HPDE6-E6E7 (cell line): ENCODE measurements around the gene GPER1.
A peak's percentile ranks its signal among the peaks of the same experiment; 100 is the strongest.

Experiments
- DNase-seq: peaks from one replicate; pipeline ENCODE4 v3.0.0; 2011; ENCODE audit warnings: missing footprints; ENCODE audit errors: extremely low spot score

Gene GPER1

DNA sequence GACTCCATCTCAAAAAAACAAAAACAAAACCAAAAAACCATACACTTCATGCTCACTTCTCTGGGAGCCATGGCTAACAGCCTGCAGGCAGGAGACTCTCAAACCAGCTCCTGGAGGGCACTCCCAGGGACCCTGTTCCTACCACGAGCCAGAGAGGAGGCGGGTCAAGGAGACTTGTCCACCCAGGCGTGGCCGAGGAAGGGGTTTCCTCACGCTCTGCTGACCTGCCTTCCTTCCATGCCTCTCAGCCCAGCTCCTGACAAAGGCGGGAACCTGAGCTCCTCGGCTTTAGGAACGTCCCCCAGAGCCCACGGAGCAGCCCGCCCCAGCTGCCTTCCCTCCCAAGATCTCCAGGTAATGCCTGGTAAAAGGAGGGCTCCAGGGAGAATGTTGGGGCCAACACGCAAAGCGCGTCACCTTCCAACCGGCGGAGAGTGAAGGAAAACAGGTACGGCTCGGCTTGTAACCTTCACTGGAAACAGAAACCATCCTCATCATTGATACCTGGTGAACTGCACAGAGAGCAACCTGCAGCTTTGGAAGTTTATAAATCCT, 34.0 kb upstream of the GPER1 start:
- no peak for DNase-seq

DNA sequence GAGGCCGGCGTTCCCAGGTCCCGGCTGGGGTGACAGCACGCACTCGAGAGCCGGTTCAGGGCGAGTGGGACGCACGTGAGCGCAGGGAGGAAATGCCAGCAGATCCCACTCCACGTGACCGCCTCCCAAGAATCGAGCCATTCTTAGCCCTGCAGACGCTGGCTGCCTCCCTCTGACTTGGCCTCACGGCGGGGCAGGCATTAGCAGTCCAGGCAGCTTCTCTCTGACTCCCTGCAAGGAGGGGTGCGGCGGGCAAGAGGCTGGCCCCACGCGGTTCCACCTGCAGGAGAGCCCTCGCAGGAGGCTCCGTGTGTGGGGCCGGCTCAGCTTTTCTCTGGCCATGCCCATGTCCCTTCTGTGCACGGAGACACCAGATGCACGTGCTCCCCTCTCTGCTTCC, 33.5 kb upstream of the GPER1 start:
- no peak for DNase-seq

DNA sequence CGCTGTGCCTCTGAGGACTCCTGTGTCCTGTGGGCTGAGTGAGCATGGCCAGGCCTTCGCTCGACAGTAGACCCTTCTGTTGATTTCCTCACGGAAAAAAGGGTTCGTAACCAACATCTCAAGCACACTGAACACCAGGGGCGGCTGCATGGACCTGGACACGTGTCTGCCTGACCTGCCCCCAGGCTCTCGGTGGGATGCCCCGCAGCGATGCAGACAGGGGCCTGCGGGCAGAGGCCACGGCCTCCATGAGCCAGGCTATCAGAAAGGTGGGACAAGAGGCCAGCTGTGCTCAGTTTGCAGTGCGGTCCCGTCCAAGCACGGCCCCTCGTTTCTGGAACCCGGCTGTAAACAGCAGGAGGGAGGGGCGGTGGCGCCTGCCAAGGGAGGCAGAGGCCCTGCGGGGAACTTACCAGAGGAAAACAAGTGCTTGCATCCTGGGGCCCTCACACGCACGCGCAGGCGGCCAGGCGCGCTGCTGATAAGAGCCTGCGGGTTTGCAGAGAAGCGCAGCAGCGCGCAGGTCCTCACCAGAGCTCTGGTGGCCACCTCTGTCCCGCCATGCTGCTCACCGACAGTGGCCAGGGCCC, 33.0 kb upstream of the GPER1 start:
- no peak for DNase-seq

DNA sequence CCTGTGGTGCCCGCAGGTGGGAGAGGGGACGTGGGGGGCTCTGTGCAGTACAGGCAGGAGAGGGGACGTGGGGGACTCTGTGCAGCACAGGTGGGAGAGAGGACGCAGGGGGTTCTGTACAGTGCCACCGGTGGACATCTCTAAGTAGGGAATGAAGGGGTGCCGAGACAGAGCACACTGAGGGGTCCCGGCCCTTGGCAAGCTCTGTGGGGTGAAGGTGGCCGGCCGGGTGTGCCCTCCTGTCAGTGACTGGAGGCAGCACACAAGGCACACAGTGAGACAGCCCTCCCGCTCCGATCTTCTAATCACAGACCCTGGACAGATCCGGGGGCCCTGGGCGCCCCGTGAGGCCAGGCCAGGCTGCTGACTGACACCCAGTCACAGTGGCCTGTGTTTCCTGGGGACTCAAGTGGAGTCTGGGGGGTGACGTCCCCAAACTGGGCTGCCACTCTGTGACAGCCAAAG, 32.4 kb upstream of the GPER1 start:
- DNase-seq = no peak

DNA sequence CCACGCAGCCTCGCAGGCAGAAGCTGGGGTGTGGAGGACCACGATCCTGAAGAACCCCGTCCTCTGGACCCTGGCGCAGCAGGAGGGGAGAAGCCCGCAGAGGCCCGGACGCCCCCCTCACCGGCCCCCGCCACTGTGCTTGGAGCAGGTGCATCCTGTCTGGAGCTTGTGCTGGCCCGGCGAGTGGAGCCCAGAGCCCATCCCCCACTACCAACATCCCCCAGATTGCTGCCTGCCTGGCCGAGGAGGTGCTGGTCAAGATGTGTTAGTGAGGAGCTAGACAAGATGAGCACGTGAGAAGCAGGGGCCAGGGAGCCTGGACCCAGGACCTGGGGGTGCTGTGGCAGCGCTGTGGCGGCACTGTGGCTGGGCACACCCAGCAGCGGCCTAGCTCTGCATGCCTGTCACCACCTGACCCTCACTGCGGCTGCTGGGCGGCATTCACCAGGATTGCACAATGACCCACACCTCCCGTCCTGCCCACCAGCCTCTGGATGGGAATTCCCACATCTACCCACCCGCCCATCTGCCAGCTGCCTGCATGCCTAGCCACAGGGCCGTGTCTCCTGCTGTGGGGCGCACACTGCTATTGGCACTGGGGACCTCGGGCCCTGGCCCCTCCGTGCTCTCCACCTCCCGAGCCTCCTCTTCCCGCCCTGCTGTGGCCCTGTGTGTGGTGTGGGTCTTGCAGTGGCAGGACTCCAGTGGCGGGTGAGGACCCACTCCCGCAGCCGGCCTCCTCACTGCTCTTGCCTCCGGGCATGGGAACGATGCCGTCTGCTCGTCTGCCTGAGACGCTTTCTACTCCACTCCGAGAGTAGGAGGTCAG, 31.7 kb upstream of the GPER1 start:
- DNase-seq = no peak

DNA sequence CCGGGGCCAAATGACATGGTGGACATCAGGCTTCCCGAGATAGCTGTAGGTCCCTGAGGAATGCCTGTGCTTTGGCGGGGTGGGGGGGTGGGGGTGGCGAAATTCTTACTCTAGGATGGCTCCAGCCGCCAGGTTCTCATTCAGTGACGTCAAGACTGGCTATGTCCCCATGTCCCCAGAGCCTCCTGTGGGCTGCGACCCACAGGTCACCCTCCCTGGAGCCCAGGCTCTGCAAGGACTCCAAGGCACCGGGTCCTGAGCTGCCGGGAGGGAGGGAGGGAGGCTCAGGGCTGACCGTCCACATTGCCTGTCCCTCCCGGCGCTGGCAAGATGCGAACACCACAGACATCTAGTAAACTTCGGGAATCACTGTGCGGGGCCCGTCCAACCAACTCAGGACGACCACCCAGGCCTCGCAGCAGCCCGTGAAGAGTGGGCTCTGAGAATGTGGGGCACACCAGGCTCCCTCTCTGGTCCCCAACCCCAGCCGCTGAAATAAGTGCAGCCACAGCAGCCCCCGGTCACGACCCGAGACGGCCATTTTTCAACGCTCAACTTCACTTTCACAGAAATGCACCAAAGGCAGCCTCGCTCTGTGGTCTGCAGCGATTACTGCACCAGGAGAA, 31.0 kb upstream of the GPER1 start:
- DNase-seq = no peak

DNA sequence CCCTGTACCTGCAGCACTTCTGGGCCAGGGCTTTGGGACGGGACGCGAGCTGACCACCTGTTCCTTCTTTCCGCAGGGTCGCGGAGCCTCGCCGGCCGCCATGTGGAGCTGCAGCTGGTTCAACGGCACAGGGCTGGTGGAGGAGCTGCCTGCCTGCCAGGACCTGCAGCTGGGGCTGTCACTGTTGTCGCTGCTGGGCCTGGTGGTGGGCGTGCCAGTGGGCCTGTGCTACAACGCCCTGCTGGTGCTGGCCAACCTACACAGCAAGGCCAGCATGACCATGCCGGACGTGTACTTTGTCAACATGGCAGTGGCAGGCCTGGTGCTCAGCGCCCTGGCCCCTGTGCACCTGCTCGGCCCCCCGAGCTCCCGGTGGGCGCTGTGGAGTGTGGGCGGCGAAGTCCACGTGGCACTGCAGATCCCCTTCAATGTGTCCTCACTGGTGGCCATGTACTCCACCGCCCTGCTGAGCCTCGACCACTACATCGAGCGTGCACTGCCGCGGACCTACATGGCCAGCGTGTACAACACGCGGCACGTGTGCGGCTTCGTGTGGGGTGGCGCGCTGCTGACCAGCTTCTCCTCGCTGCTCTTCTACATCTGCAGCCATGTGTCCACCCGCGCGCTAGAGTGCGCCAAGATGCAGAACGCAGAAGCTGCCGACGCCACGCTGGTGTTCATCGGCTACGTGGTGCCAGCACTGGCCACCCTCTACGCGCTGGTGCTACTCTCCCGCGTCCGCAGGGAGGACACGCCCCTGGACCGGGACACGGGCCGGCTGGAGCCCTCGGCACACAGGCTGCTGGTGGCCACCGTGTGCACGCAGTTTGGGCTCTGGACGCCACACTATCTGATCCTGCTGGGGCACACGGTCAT, 30.3 kb upstream of the GPER1 start:
- no peak for DNase-seq

DNA sequence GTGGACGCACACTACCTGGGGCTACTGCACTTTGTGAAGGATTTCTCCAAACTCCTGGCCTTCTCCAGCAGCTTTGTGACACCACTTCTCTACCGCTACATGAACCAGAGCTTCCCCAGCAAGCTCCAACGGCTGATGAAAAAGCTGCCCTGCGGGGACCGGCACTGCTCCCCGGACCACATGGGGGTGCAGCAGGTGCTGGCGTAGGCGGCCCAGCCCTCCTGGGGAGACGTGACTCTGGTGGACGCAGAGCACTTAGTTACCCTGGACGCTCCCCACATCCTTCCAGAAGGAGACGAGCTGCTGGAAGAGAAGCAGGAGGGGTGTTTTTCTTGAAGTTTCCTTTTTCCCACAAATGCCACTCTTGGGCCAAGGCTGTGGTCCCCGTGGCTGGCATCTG, 29.6 kb upstream of the GPER1 start:
- DNase-seq = no peak

GRCh38 chr7:1058821-1059199, 29.1 kb upstream of the GPER1 start:
- no peak for DNase-seq

DNA sequence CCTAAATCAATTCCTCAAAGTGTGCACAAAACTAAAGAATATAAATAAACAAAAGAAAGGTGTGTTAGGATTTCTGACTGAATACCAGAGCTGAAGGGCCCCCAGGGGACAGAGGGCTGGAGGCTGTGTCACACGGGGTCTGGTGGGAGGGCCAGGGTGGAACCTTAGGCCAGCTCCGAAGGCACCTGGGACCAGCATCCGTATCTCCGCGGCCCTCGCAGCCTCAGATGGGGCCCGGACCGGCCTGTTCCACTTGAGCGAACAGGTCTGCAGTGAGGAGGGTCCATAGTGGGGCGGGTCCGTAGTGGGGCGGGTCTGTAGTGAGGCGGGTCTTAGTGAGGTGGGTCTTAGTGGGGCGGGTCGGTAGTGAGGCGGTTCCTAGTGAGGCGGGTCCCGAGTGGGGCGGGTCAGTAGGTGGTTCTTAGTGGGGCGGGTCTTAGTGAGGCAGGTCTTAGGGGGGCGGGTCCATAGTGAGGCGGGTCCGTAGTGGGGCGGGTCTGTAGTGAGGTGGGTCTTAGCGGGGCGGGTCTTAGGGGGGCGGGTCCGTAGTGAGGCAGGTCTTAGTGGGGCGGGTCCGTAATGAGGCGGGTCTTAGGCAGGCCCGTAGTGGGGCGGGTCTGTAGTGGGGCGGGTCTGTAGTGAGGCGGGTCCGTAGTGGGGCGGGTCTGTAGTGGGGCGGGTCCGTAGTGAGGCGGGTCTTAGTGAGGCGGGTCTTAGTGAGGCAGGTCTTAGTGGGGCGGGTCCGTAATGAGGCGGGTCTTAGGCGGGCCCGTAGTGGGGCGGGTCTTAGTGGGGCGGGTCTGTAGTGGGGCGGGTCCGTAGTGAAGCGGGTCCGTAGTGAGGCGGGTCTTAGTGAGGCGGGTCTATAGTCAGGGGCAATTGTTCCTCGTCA, 28.5 kb upstream of the GPER1 start:
- no peak for DNase-seq

DNA sequence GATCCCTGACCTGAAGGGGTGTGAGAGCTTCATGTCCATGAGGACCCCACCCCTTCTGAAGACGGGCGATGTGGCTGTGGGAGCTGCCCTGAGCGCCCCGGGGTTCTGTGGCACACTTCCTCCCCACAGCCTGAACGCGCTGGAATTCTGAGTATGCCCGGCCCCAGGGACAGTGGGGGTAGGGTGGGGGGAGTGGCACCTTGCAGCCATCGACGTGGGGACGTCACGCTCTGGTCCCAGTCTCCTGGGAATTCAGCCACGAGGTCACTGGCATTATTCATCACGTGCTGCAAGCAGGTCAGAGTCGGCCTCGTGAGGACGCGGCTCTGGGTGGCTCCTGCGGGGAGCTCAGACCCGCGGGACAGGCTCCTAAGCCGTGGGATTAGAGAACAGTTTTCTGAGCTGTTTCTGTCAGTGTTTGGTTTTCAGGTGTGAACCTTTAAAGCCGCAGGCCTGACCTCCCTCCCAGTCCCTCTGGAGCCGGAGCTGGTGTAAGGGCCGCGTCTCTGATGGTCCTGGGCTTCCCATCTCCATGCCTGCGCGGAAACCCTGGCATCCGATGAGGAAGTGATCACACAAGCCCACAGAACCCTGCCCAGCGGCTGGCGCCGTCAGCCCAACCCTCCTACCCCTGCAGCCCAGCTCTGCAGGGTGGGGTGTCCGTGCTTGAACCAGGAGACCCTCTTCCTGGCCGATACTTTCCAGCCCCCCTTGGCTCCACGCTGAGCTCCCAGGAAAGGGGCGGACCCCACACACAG, 27.4 kb upstream of the GPER1 start:
- no peak for DNase-seq

GRCh38 chr7:1061180-1061579, 26.7 kb upstream of the GPER1 start:
- DNase-seq = no peak

- DNase-seq = no peak
These were observed 25.3 kb upstream of the GPER1 start for GRCh38 chr7:1062296-1063294.

DNA sequence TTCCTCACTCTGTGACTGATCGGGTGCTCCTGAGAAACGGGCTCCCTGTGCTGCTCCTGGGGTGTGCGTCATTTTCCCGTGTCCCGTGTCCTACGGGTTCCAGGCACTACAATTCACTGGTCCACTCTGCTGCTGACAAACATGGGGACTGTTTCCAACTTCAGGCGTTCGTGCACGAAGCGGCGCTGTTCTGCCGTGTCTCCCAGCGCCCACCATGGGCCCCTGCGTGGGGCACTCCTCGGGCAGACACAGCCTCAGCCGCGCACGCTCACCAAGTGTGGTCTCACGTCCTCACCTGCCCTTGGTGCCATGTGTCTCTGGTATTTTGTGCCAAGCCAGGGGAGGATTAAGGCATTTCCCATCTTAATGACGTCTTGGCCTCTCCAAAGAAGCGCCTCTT, 24.6 kb upstream of the GPER1 start:
- no peak for DNase-seq

DNA sequence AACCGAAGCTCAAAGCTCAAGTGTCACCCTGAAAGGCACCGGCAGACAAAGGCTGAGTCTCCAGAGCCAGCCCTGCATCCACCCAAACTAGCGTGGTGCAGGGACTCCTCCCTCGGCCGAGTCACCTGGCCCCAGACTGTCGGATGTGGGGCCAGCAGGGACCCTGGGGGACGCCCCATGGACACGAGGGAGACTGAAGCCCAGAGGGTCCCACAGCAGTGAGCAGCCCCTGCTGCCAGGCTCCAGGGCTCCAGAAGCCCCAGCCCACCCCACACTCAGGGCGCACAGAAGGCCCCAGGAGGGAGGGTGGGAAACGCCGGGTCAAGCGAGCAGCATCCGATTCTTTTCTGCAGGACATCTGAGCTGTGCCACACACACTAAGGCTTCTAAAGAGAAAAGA, 23.3 kb upstream of the GPER1 start:
- DNase-seq = no peak

DNA sequence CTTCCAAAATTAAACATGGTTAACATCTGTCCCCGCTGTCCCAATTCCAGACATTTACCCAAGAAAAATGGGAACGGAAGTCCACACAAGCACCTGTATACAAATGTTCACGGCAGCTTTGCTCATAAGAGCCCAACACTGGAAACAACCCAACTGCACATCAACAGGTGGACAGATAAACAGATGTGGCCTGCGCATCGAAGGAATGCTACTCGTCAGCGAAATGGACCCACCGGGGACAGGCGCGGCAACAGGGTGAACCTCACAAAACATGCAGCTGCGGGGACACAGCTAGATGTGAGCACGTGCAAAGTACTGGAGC, 22.7 kb upstream of the GPER1 start:
- no peak for DNase-seq

GRCh38 chr7:1065585-1066241, 22.2 kb upstream of the GPER1 start:
- DNase-seq = peak; percentile 81

- no peak for DNase-seq
These were observed 21.7 kb upstream of the GPER1 start for GRCh38 chr7:1066242-1066588.

GRCh38 chr7:1068013-1068412, 19.9 kb upstream of the GPER1 start:
- DNase-seq = no peak
